HG03045 (cell line): ENCODE data around the gene PHLPP1.

Source experiments
- ATAC-seq: cut with Tn5 transposase; IDR thresholded peaks from one replicate; pipeline ENCODE4 v1.9.1; 2021; ENCODE audit warnings: mild to moderate bottlenecking, moderate library complexity; ENCODE audit not compliant: unreplicated experiment

Gene PHLPP1

DNA sequence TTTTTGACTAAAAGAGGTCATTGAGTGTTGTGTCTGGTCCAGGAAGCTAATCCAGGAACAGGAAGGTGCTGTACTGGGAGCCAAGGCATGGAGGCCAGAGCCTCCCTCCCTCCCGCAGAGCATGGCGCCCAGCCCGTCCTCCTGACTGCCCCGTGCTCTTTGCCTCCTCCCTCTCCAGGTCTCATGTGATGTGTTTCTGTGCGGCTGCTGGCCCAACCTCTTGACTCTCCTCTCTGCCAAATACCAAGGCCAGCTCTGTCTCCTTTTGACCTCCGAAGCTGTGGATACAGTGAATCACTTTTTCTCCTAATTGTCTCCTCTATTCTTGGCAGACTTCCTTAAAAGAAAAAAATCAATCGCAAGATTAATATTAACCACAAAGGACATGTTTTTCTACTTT, 284.1 kb downstream of the PHLPP1 start:
- no peak for ATAC-seq

DNA sequence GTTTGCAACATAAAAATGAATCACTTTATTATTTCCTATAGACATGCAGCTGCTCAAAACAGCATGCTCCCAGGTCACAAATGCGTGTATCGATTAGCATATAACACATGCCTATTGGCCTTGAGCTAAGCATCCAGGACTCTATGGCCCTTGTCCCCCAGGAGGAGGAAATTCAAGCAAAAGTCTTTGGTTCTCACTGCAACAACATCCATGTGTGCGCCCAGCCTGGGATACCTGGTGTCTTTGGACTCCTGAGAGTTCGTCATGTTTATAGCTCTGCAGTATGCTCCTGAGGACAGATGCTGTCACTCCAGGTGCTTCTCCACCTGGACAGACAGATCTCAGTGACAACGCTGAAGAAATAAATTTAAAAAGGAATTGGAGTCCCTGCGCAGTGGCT, 284.6 kb downstream of the PHLPP1 start:
- ATAC-seq = no peak

DNA sequence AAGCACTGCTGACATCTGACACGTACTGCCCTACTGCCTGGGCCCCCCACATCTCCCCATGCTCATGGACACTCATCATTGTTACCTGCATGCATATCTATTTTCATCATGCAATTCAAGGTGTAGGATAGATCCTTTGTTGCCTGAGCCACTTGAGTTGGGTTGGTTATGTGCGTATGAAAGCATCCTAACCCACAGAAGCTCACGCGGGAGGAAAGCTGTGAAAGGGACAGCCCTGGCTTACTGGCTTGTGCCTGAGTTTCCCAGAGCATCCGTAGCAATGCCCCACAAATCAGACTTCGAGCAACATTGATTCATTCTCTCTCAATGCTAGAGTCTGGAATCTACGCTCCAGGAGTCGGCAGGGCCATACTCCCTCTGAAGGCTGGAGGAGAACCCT, 285.5 kb downstream of the PHLPP1 start:
- no peak for ATAC-seq

DNA sequence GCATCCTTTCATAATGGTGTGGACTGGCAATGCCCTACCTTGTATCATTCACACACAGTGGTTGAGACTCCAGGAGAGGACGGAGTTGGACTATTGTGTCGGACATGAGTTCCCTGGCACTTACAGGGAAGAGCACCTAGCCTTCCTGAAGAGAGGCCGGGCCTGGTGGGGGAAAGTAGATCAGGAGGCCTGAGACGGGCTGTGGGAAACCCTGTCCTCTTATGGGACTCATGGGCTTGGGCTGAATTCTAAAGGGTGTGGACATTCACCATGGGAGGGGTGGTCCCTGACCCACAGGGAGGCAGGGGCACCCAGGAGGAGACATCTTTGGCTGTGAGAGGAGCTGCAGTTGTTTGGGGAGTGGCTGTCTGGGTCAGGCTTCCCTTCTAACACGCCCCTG, 286.5 kb downstream of the PHLPP1 start:
- no peak for ATAC-seq

DNA sequence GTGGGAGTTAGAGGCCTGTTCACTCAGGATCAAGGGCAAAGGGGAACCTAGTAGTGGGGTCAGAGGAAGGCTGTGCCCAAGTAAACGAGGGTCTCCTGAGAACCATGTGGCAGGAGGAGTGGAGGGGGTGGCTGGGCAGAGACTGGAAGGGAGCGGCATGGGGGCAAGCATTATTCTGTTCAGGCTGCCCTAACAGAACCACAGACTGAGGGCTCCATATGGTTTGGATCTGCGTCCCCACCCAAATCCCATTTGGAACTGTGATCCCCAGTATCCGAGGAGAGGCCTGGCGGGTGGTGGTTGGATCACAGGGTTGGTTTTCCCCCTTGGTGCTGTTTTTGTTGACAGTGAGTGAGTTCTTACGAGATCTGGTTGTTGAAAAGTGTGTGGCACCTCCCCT, 287.0 kb downstream of the PHLPP1 start:
- no peak for ATAC-seq

DNA sequence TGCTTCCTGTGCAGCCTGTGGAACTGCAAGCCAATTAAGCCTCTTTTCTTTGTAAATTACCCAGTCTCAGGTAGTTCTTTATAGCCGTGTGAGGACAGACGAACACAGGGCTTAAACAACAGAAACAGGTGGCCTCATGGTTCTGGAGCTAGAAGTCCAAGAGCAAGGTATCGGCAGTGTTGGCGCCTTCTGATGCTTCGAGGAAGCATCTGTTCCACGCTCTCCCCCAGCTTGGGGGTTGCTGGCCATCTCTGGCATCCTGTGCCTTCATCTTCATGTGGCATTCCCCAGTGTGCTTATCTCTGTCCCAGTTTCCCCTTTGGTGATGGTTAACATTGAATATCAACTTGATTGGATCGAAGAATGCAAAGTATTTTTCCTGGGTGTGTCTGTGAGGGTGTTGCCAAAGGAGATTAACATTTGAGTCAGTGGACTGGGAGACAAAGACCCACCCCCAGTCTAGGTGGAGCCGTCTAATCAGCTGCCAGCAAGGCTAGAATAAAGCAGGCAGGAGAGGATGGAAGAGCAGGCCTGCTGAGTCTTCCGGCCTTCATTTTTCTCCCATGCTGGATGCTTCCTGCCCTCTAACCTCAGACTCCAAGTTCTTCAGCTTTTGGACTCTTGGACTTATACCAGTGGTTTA, 287.6 kb downstream of the PHLPP1 start:
- ATAC-seq = no peak

DNA sequence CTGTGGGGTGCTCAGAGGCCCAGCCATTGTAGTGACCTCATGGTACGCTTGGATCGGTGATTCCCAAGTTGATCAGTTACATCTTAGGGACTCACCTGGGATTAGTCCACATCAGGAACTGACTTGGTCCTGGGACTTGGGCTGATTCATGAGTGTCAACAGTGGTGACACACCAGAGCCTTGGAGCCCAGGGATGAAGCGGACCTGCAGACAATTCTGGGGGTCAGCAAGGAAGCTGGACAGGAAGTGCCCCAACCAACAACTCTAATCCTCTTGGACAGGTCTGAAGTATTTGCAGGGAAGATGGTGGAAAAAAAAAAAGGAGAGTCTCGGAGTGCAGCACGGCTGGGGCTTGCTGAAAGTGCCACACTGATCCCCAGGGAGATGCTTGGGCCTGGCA, 288.6 kb downstream of the PHLPP1 start:
- no peak for ATAC-seq

DNA sequence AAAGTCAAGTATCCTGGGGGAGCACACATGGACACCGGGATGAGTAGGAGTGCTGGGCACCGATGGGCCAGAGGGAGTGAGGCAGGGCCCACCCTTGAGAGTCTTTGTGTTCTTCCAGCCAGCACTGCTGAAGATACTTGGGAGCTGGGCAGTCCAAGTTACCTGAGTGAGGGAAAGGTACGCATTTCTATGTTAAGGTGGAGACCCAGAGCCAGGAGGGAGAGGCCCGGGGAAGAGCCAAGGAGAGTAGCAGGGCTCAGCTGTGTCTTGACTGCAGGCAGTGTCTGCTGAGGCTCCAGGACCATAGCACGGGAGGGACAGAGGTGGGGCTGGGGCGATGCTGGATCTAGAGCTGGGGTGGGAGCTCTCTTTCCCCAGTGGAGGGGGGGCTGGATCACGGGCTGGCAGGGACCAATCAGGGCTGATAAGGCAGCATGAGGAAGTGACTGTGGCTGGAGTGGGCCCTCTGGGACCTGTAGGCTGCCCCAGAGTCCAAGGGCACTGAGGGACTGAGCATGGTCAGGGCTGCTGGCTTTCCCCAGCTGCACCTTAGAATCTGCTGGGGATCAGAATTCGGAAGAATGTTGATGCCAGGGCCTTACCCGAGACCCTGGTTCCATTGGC, 289.2 kb downstream of the PHLPP1 start:
- no peak for ATAC-seq

DNA sequence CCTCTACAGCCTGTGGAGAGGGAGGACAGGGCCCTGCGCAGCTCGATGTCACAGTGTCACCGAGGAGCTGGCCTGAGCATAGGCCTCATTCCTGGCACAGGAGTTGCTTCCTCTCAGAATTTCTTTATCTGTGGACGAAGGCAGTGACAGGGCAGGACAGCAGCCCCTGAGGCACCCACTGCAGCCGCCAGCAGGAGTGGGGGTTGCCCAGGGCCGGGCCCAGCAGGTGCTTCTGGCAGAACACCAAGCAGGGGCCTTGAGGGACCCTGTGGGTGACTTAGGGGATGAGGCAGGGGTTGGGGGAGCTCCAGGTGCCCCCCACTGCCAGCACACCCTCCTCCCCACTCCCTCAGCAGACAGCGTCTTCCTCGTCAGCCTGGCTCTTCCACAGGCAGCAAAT, 290.0 kb downstream of the PHLPP1 start:
- ATAC-seq = no peak

DNA sequence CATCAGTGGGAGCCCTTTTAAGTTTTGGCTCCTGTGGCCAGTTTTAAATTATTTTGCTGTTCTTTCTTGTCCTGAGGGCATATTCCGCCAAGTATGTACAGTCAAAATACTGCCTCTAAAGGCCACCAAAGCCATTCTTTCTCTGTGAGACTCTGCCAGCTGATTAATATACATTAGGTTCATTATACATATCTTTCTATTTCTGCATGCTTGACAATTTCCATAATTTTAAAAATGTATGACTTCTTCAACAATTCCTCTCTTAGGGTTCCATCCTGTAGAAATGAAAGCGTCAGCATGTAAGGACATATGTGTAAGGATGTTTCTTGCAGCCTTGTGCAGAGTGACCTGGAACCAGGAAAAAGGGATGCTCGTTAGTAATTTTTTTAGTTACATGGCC, 291.9 kb downstream of the PHLPP1 start:
- no peak for ATAC-seq

DNA sequence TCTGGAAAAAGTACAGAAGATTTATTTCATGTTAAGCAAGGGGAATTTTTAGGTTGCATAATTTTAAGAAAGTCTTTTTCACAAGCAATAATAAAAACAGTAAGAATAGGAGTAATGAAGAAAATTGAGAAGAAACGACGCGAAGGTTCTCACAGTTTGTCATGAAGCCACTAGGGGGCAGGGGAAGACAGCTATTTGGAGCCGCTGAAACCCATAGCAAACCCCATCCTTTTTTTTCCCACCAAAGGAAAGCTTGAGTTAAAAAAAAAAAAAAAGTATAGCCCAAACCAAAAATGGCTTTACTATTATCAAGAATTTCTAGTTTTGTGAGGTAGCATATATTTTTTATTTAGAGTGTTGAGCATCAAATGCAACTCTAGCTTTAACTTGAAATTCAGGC, 300.9 kb downstream of the PHLPP1 start:
- ATAC-seq = no peak

DNA sequence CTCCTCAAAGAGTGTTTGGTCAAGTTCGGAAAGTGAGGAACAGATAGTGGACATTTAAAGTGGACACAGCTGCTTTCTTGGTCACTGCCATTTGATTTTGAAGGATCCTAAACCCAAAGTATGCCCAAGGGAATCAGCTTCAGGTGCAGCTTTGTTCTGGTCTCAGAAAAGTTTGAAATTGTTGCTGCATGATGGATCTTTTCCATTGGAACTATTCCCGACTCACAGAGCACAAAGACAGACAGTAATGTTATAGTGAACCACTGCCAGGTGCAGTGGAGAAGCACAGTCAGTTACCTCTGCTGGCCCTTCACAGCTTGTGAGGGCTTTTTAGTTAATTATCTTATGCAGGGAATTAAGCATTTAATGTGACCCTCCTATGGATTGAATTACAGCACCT, 301.7 kb downstream of the PHLPP1 start:
- ATAC-seq = no peak

DNA sequence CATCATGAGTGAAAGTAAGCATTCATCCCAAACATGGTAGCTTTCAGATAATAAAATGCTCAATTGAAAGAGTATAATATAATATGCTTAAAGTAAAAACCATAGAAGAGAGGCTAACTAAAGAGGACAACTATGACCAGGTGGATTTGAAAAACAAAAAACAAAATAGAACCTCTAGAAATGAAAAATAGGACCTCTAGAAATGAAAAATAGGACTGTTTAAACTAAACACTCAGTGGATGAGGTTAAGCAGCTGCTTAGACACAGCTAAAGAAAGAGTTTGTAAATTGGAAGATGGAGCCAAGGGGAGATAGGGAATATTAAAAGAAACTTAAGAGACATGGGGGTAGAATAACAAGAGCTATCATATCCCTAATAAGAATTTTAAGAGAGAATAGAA, 302.6 kb downstream of the PHLPP1 start:
- ATAC-seq = no peak

DNA sequence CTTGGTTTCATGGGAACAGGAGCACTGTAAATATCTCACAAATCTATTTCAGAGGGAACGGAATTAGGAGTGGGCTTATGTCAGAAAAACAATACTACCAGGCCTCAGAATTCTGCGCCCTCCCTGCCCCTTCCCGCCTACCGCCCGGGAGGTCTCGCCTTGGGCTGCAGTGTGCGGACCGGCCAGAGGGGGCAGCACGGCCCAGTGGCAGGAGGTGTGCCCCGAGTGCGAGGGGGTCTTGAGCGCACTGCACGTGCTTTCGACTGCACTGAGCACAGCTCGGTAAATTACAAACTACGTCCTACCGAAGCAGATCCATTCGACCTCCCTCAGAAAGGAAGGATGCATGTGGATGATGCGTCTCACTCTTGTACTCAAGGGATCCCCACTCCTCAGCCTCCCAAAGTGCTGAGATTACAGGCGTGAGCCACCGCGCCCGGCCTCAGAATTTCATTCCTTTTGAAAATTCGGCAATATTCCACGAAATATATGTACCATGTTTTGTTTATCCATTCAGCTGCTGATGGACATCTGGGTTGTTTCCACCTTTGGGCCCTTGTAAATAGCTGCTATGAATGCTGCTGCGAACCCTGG, 307.2 kb downstream of the PHLPP1 start:
- no peak for ATAC-seq

DNA sequence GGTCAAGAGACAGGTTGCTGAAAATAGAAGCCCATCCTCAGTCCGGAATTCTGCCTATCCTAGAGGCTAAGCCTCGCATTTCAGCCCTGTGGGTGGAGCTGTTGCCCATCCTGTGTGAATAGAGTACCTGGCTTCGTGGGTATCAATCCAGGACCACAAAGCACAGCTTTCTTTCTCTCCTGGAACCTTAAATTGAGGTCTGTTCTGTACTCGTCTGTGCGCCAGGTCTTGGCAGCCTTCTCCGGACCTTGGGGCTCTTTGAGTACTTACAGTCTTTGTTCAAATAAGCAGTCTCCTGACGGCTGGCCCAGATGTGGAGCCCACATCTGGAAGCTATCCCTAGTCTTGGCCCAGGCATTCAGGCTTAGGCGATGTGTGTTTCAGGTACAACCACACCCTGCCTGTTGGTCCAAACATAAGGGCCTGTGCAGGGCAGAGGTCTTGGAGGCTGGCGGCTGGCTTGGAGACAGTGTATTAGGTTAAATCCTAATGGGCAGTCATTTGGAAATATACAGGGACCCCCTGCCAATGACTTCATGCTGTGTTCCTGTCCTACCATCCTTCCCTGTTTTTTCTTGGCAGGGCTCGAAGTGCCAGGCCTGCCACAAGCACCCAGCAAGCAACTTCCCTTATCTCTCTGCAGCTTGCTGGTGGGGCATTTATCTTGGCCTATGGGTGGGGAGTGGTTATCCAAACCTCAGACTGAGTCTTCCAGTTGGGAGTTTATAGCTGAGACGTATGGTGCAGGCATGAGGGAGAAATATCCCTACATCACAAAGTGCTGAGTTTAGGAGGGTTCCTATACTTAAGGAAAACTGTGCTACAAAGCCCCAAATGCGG, 310.1 kb downstream of the PHLPP1 start:
- ATAC-seq = no peak

DNA sequence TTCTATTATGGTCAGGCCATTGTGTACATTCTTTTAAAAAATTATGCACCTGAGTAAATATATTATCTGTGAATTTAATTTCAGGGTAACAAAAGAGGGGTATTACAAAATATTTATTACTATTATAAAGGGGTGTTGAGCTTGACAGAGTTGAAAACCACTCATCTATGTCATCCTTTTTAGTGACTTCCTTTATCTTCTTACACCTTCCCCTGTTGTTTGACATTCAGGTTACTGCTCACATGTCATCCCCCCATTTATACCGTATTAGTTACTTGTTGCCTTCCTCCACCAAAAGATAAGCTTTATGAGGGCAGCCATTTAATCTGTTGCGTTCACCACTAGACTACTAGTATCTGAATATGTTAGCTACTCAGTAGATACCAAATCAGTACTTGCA, 313.0 kb downstream of the PHLPP1 start:
- no peak for ATAC-seq
